Common myeloid progenitor, CD34-positive (primary cell): ENCODE data around the gene DPCD.

ENCODE experiments used
- CTCF ChIA-PET: fragments of 350-600 bp; sonication (Branson Sonifier 250); formaldehyde crosslinking; loops from one replicate; lab custom pipeline; 2021; ENCODE audit warnings: antibody characterized with exemption; lab: Charles Lee
- POLR2A ChIA-PET: fragments of 350-600 bp; sonication (Branson Sonifier 250); formaldehyde crosslinking; loops from one replicate; lab custom pipeline; 2021; ENCODE audit warnings: antibody characterized with exemption; lab: Charles Lee
- DNase-seq, 3 donors: peaks; one replicate each; pipeline versions ENCODE4 v3.0.0 to v3.0.0-alpha.2; 2013
- H3K27ac ChIP-seq, 2 experiments: 1 replicate in 1 of 2; 2 replicates in 1 of 2; pipeline ENCODE4 v1.7.0; 2013; ENCODE audit warnings: inconsistent platforms in 2 of 2, low read length in 2 of 2, mild to moderate bottlenecking in 2 of 2, low read depth in 1 of 2, moderate library complexity in 1 of 2; ENCODE audit not compliant: severe bottlenecking in 2 of 2, insufficient read depth in 1 of 2, poor library complexity in 1 of 2
- H3K27me3 ChIP-seq, 5 experiments: replicated peaks in 2 of 5; 1 replicate in 3 of 5; 2 replicates in 2 of 5; pipeline versions ENCODE4 v1.6.1 to v1.7.0; 2013; ENCODE audit warnings: low read length in 4 of 5, mild to moderate bottlenecking in 2 of 5, moderate library complexity in 2 of 5, inconsistent platforms in 1 of 5; ENCODE audit not compliant: insufficient read depth in 5 of 5, control insufficient read depth in 4 of 5
- H3K36me3 ChIP-seq, 4 experiments: 1 replicate in 2 of 4; 2 replicates in 2 of 4; pipeline versions ENCODE4 v1.6.1 to v1.7.0; 2013; ENCODE audit warnings: low read length in 3 of 4, control low read depth in 1 of 4, mild to moderate bottlenecking in 1 of 4; ENCODE audit not compliant: control insufficient read depth in 4 of 4, insufficient read depth in 4 of 4
- H3K4me1 ChIP-seq, 4 experiments: 1 replicate in 3 of 4; 2 replicates in 1 of 4; pipeline versions ENCODE4 v1.6.1 to v1.7.1; 2013; ENCODE audit warnings: low read length in 3 of 4, mild to moderate bottlenecking in 3 of 4, control low read depth in 1 of 4, inconsistent platforms in 1 of 4, moderate library complexity in 1 of 4; ENCODE audit not compliant: control insufficient read depth in 4 of 4, insufficient read depth in 4 of 4; ENCODE audit errors: control extremely low read depth in 1 of 4
- H3K4me3 ChIP-seq, 7 experiments: 1 replicate in 4 of 7; 2 replicates in 3 of 7; pipeline versions ENCODE4 v1.5.1 to v1.7.0; 2013; ENCODE audit warnings: mild to moderate bottlenecking in 7 of 7, low read length in 6 of 7, moderate library complexity in 6 of 7, inconsistent platforms in 2 of 7, low read depth in 2 of 7, control low read depth in 1 of 7; ENCODE audit not compliant: insufficient read depth in 4 of 7, control insufficient read depth in 1 of 7; ENCODE audit errors: extremely low read depth in 1 of 7
- H3K9me3 ChIP-seq, 5 experiments: 1 replicate in 4 of 5; 2 replicates in 1 of 5; pipeline versions ENCODE4 v1.6.1 to v1.7.1; 2013; ENCODE audit warnings: low read length in 4 of 5, mild to moderate bottlenecking in 2 of 5, inconsistent platforms in 1 of 5, low read depth in 1 of 5, moderate library complexity in 1 of 5; ENCODE audit not compliant: control insufficient read depth in 4 of 5, insufficient read depth in 2 of 5; ENCODE audit errors: control extremely low read depth in 1 of 5
- WGBS: methylation state at CpG from one replicate; pipeline ENCODE4 v1.1.5; 2013; ENCODE audit not compliant: insufficient coverage; 5-methylcytosine and 5-hydroxymethylcytosine counted together

DPCD gene

GRCh38 chr10:101566333-101567164 lies 21.6 kb upstream of the DPCD start:
- Histone ChIP-seq H3K27ac (no peak overlapping the region), H3K27me3 (peaks cover 4 to 67% (median 28%) of the 10 kb centered on the region in 5 experiments), H3K9me3 (no peaks in the 10 kb centered on the region), H3K4me1 (peaks cover 0 to 25% (median 22%) of the 10 kb centered on the region in 4 experiments), H3K36me3 (no peaks in the 10 kb centered on the region), H3K4me3 (peak overlapping the region in 2 of 7 experiments; percentile 21 to 32)
- 16% methylated on average over 53 of the region's 59 CpGs for WGBS
- CTCF ChIA-PET, result interaction anchor here (0.9 to 2.4 kb wide), 2 partner anchors 264 to 352 kb away, joined by 3 to 10 read pairs; no protein-coding TSS in a partner anchor
- DNase-seq, result peak in 2 of 3 donors; percentile 58 to 72
- POLR2A ChIA-PET, result no interaction called here

- Histone ChIP-seq H3K4me1 (peaks cover 0 to 25% (median 22%) of the 10 kb centered on the region in 4 experiments), H3K9me3 (no peaks in the 10 kb centered on the region), H3K4me3 (peak overlapping the region in 1 of 7 experiments; percentile 21), H3K27ac (no peak overlapping the region), H3K27me3 (peaks cover 4 to 70% (median 28%) of the 10 kb centered on the region in 5 experiments), H3K36me3 (no peaks in the 10 kb centered on the region)
- DNase-seq, result peak in 2 of 3 donors; percentile 27 to 28
- WGBS, result 59% methylated on average over 4 of the region's 7 CpGs
- ChIA-PET CTCF (interaction anchor here (1.2 to 2.4 kb wide), 5 partner anchors 13 to 353 kb away, joined by 3 to 10 read pairs (median 3); no protein-coding TSS in a partner anchor), POLR2A (no interaction called here)
Measured at GRCh38 chr10:101567165-101568006, 20.7 kb upstream of the DPCD start.

DNA sequence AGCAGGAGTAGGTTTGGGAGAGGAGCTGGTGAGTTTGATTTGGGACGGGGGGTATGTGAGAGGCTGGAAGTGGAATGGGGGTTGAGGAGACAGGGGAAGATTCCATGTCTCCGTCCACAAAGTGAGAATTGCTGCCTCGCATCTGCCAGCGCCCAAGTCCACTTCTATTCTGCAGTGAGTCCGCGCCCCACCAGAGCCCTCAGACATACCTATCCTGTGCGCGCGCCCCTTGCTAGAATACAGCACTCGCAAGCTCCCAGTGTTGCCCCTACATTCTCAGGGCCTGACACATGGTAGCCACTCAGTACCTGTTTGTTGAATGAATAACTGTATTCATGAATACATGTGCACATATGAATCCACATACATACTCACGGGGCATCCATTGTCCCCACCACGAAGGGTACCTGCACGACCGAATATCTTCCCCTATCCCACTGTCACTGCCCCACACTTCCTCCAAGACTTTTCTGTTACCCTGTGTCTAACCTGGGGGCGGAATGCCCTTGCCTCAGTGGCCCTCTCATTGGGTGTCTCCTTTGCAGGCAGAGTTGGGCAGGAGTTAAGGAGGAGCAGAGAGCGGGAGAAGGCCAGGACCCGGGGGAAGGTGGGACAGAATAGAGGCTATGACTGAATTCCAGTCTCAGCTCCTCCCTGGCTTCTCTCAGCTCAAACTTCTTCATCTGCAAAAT lies 19.9 kb upstream of the DPCD start:
- no peak overlapping the region for H3K4me3 ChIP-seq
- DNase-seq, result no peak
- WGBS, result 92% methylated on average over 12 of the region's 17 CpGs
- H3K36me3 ChIP-seq, result no peaks in the 10 kb centered on the region
- H3K27me3 ChIP-seq, result peaks cover 4 to 68% (median 28%) of the 10 kb centered on the region in 5 experiments
- peaks cover 0 to 4% (median 0%) of the 10 kb centered on the region in 5 experiments for H3K9me3 ChIP-seq
- ChIA-PET CTCF (interaction anchor here (1.2 to 4.2 kb wide), 8 partner anchors 13 to 354 kb away, joined by 3 to 22 read pairs (median 6); no protein-coding TSS in a partner anchor), POLR2A (no interaction called here)
- H3K4me1 ChIP-seq, result peaks cover 0 to 25% (median 22%) of the 10 kb centered on the region in 4 experiments
- H3K27ac ChIP-seq, result no peak overlapping the region

GRCh38 chr10:101569323-101569621 lies 18.8 kb upstream of the DPCD start:
- Histone ChIP-seq H3K4me1 (peaks cover 0 to 25% (median 22%) of the 10 kb centered on the region in 4 experiments), H3K27ac (no peak overlapping the region), H3K4me3 (peak overlapping the region in 3 of 7 experiments; percentile 11 to 81 (median 34)), H3K9me3 (peaks cover 0 to 4% (median 0%) of the 10 kb centered on the region in 5 experiments), H3K27me3 (peaks cover 4 to 63% (median 28%) of the 10 kb centered on the region in 5 experiments), H3K36me3 (no peaks in the 10 kb centered on the region)
- no peak for DNase-seq
- ChIA-PET POLR2A (no interaction called here), CTCF (interaction anchor here (0.6 to 4.2 kb wide), 21 partner anchors 9 to 355 kb away, joined by 3 to 31 read pairs (median 5); no protein-coding TSS in a partner anchor)
- WGBS, result 6% methylated on average over 9 of the region's 11 CpGs

DNA sequence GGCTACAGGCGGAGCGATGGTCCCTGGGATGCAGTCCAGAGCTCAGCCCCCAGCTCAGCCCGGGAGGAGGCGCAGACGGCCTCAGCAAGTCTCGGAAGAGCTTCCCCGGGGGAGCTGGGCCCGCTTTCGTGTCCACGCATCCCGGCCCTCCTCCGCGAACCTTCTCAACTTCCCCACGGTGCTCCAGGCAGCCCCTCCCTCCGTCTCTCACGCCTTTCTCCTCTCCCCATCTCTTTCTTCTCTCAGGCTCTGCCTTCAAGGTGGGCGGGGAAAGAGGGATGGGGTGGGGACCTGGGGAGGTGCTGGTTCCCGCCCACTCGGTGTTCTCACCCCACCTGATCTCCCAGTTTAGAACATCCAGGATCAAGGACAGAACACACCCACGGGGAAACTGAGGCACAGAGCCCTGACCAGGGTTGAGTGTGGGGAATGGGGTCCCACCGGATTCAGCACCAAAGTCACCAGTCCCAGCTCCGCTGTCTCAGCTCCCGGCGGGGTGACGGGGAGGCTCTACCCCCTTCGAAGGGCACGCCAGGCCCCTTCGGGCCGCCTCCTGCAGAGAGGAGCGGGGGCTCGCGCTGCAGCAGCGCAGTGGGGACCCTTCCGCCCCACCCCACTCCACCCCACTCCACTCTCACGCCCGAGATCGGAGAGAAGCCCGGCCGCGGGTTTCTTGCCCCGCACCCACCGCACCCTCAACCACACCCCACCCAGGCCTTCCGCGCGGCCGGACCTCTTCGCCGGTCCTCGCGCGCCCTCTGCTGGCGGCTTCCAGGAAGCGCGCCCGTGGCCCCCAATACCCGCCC lies 18.3 kb upstream of the DPCD start:
- Histone ChIP-seq H3K9me3 (peaks cover 0 to 4% (median 0%) of the 10 kb centered on the region in 5 experiments), H3K4me3 (peak overlapping the region; percentile 24 to 82 (median 66)), H3K27ac (no peak overlapping the region), H3K27me3 (peaks cover 4 to 59% (median 28%) of the 10 kb centered on the region in 5 experiments), H3K36me3 (no peaks in the 10 kb centered on the region), H3K4me1 (peaks cover 0 to 25% (median 22%) of the 10 kb centered on the region in 4 experiments)
- ChIA-PET CTCF (interaction anchor here (0.6 to 4.2 kb wide), 29 partner anchors 10 to 355 kb away, joined by 3 to 31 read pairs (median 4); partner anchors contain the start of genes DPCD and POLL), POLR2A (no interaction called here)
- 1% methylated on average over 38 of the region's 56 CpGs for WGBS
- peak; percentile 67 to 79 (median 77) for DNase-seq
